Raji (cell line): ENCODE results near the gene DCTN4.

ENCODE experiments used
- POLR2A ChIP-seq: IDR thresholded peaks from 2 replicates; pipeline ENCODE4 v1.6.1; 2011; ENCODE audit warnings: low read depth, low read length, control low read depth; ENCODE audit not compliant: insufficient read depth

Gene DCTN4

GRCh38 chr5:150665044-150665443, 93.8 kb downstream of the DCTN4 start:
- TF ChIP-seq POLR2A, result no peak

- TF ChIP-seq POLR2A, result no peak
These were observed 94.9 kb downstream of the DCTN4 start for GRCh38 chr5:150663936-150664335.

- no peak for TF ChIP-seq POLR2A
These were observed 95.9 kb downstream of the DCTN4 start for GRCh38 chr5:150662731-150663516.

- TF ChIP-seq POLR2A, result no peak
These were observed 96.8 kb downstream of the DCTN4 start for GRCh38 chr5:150661821-150662596.

GRCh38 chr5:150661086-150661485, 97.7 kb downstream of the DCTN4 start, which contains the start of gene MYOZ3:
Gene MYOZ3 (plus strand): TSS chr5:150661251. CDS start chr5:150662942, 1,691 bp downstream.
- TF ChIP-seq POLR2A, result no peak

GRCh38 chr5:150660108-150660831, 98.5 kb downstream of the DCTN4 start:
- no peak for TF ChIP-seq POLR2A

GRCh38 chr5:150659360-150660107, 99.3 kb downstream of the DCTN4 start:
- no peak for TF ChIP-seq POLR2A

GRCh38 chr5:150658699-150659265, 100.0 kb downstream of the DCTN4 start:
- no peak for TF ChIP-seq POLR2A
